ENCODE results near the gene AGAP1.

- TF ChIP-seq CTCF (IDR thresholded peaks at IDR 0.05) = no peak
- TF ChIP-seq POLR2A (IDR thresholded peaks at IDR 0.05) = no peak
These were observed 287.9 kb downstream of the AGAP1 start for GRCh38 chr2:235781775-235782174.

Data from uterus (tissue), 2 donors.